Measurements from ENCODE around the gene ADORA2B. TPM values are rescaled to one million over a fixed set of nuclear protein-coding genes. Genes with fewer than 3 reads are reported as not detected.

ADORA2B gene
- total RNA-seq, 6 experiments from 2014 or later: 0.91 to 1.2 (median 1.0) TPM

DNA sequence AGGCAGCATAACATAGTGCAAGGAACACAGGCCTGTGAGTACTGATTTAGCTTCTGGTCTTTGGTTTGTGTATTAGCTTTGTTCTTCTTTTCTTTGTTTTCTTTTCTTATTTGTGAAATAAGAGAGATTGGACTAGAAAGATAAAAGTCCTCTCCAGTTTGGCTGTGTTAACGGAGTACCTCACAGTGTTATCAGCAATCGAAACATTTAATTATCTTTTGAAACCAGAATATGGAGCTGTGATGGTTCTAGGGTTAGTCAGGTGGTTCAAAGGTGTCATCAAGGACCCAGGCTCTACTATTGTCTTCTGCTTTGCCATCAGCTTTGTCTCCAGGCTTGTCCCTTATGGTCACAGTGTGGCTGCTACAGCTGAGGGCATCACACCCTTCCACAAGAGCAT lies 25.6 kb downstream of the ADORA2B start:
- no peak for DNase-seq
- Mint-ChIP-seq H3K27ac (no peak overlapping the region), H3K27me3 (ENCODE audit: insufficient read depth) (peaks cover 3% of the 10 kb centered on the region), H3K36me3 (ENCODE audit: low read depth) (no peaks in the 10 kb centered on the region), H3K9me3 (no peaks in the 10 kb centered on the region), H3K4me3 (no peak overlapping the region), H3K4me1 (ENCODE audit: low read depth) (peaks cover 11% of the 10 kb centered on the region; the same call in 1 of the 2 replicates)
- TF ChIP-seq, protein P1, sequence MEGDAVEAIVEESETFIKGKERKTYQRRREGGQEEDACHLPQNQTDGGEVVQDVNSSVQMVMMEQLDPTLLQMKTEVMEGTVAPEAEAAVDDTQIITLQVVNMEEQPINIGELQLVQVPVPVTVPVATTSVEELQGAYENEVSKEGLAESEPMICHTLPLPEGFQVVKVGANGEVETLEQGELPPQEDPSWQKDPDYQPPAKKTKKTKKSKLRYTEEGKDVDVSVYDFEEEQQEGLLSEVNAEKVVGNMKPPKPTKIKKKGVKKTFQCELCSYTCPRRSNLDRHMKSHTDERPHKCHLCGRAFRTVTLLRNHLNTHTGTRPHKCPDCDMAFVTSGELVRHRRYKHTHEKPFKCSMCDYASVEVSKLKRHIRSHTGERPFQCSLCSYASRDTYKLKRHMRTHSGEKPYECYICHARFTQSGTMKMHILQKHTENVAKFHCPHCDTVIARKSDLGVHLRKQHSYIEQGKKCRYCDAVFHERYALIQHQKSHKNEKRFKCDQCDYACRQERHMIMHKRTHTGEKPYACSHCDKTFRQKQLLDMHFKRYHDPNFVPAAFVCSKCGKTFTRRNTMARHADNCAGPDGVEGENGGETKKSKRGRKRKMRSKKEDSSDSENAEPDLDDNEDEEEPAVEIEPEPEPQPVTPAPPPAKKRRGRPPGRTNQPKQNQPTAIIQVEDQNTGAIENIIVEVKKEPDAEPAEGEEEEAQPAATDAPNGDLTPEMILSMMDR (IDR thresholded peaks at IDR 0.05): no peak

GRCh38 chr17:15971098-15971678 lies 26.3 kb downstream of the ADORA2B start:
- H3K9me3 Mint-ChIP-seq: no peaks in the 10 kb centered on the region
- no peak for DNase-seq
- H3K4me3 Mint-ChIP-seq: no peak overlapping the region
- no peak overlapping the region for H3K27ac Mint-ChIP-seq
- peaks cover 3% of the 10 kb centered on the region for H3K27me3 Mint-ChIP-seq (ENCODE audit: insufficient read depth)
- H3K36me3 Mint-ChIP-seq (ENCODE audit: low read depth): no peaks in the 10 kb centered on the region
- peaks cover 6% of the 10 kb centered on the region; the same call in 1 of the 2 replicates for H3K4me1 Mint-ChIP-seq (ENCODE audit: low read depth)
- TF ChIP-seq, protein P1 (IDR thresholded peaks at IDR 0.05): no peak

DNA sequence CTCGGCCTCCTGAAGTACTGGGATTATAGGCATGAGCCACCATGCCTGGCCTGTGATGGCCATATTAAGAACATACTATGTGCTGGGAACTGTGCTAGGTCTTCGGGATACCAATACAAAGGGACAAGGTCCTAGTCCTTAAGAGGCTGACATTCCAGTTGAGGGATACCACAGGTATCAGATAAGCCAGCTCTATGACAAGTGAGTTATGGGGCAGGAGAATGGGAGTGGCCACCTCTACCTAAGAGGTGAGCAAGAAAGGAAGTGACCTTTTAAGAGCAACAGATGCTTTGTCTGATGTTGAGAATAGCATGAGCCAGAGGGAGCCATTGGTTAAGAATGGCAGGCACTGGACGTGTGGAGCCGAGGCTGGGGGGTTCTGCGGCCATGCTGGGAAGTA lies 27.0 kb downstream of the ADORA2B start:
- TF ChIP-seq, protein P1 (IDR thresholded peaks at IDR 0.05): no peak
- Mint-ChIP-seq H3K9me3 (no peaks in the 10 kb centered on the region), H3K27me3 (ENCODE audit: insufficient read depth) (peaks cover 3% of the 10 kb centered on the region), H3K4me3 (no peak overlapping the region), H3K36me3 (ENCODE audit: low read depth) (0 out of 2 replicates have a peak, but pooled peaks cover 2% of the 10 kb centered on the region), H3K27ac (no peak overlapping the region), H3K4me1 (ENCODE audit: low read depth) (peaks cover under 1% of the 10 kb centered on the region; the same call in 1 of the 2 replicates)
- DNase-seq: no peak

DNA sequence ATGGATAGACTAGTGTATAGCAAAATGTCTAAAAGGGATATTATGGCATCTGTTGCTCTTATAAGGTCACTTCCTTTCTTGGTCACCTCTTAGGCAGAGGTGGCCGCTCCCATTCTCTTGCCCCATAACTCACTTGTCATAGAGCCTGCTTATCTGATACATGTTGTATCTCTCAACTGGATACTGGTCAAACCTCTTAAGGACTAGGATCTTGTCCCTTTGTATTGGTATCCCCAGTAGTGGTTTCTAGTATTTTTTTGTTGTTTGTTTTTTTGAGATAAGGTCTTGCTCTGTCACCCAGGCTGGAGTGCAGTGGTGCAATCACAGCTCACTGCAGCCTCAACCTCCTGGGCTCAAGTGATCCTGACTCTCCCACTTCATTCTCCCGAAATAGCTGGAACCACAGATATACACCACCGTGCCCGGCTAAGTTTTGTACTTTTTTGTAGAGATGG lies 27.6 kb downstream of the ADORA2B start:
- no peak overlapping the region for H3K4me3 Mint-ChIP-seq
- DNase-seq: no peak
- H3K27me3 Mint-ChIP-seq (ENCODE audit: insufficient read depth): peaks cover 3% of the 10 kb centered on the region
- H3K4me1 Mint-ChIP-seq (ENCODE audit: low read depth): no peaks in the 10 kb centered on the region
- TF ChIP-seq, protein P1 (IDR thresholded peaks at IDR 0.05): no peak
- H3K27ac Mint-ChIP-seq: no peak overlapping the region
- H3K9me3 Mint-ChIP-seq: no peaks in the 10 kb centered on the region
- 0 out of 2 replicates have a peak, but pooled peaks cover 4% of the 10 kb centered on the region for H3K36me3 Mint-ChIP-seq (ENCODE audit: low read depth)

DNA sequence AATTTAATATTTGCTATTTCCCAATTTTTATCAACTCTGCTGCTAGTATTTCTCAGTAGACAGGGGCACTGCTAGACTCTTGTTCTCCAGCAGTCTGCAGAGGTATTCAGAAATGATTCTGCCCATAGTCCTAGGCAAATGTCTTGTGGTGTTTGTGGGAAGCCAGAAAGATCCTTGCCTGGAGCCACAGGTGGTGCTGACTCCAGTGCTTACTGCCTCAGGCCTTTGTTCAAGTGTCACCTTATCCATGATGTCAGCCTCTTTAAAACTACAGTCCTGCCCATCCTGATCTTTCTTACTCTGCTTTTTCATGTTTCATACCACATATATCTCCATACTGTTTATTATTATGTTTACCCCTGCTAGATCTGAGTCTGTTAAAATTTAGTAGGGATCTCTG lies 28.1 kb downstream of the ADORA2B start:
- Mint-ChIP-seq H3K27me3 (ENCODE audit: insufficient read depth) (peaks cover 3% of the 10 kb centered on the region), H3K9me3 (no peaks in the 10 kb centered on the region), H3K4me1 (ENCODE audit: low read depth) (no peaks in the 10 kb centered on the region), H3K36me3 (ENCODE audit: low read depth) (peaks cover 7% of the 10 kb centered on the region; the same call in 1 of the 2 replicates), H3K4me3 (no peak overlapping the region), H3K27ac (no peak overlapping the region)
- DNase-seq: no peak
- TF ChIP-seq, protein P1 (IDR thresholded peaks at IDR 0.05): no peak

Data from HFFc6 (cell line).